Psoas muscle (tissue), 8 donors: ENCODE results near the gene SPDYE4. TPM values are rescaled to one million over a fixed set of nuclear protein-coding genes. Genes with fewer than 3 reads are reported as not detected.

Source experiments
- ATAC-seq, 4 donors: fragments of 200-7000 bp; cut with Tn5 transposase; one replicate each; pipeline ENCODE4 v1.9.1; 2020; ENCODE audit warnings: moderate library complexity in 3 of 4, mild to moderate bottlenecking in 2 of 4
- DNase-seq, 2 donors: peaks; one replicate each; pipeline ENCODE4 v3.0.0-alpha.2; 2020
- H3K27ac ChIP-seq: fragments of 200-600 bp; one replicate; pipeline ENCODE4 v1.8.0; 2022
- H3K27me3 ChIP-seq, 3 donors: fragments of 200-600 bp in 1 of 3; one replicate each; pipeline versions ENCODE4 v1.6.1 to v1.8.0; 2013 to 2022; ENCODE audit warnings: low read length in 2 of 3, mild to moderate bottlenecking in 2 of 3, moderate library complexity in 1 of 3; ENCODE audit not compliant: insufficient read depth in 3 of 3
- H3K36me3 ChIP-seq, 2 donors: fragments of 200-600 bp in 1 of 2; one replicate each; pipeline versions ENCODE4 v1.6.1 to v1.8.0; 2013 to 2022; ENCODE audit warnings: low read depth in 1 of 2, mild to moderate bottlenecking in 1 of 2, moderate library complexity in 1 of 2; ENCODE audit not compliant: insufficient read depth in 1 of 2
- H3K4me1 ChIP-seq: fragments of 200-600 bp; one replicate; pipeline ENCODE4 v1.8.0; 2022
- H3K4me3 ChIP-seq: fragments of 200-600 bp; one replicate; pipeline ENCODE4 v1.8.0; 2022; ENCODE audit warnings: mild to moderate bottlenecking
- H3K9me3 ChIP-seq: fragments of 200-600 bp; one replicate; pipeline ENCODE4 v1.8.0; 2022
- CTCF ChIP-seq: fragments of 200-600 bp; IDR thresholded peaks from one replicate; pipeline ENCODE4 v1.8.0; 2022; ENCODE audit warnings: antibody characterized with exemption
- WGBS, 3 donors: extraction: QIAGEN DNeasy Blood & Tissue Kit; methylation state at CpG; one replicate each; pipeline versions ENCODE4 v1.1.6 to v1.1.7; 2013; 5-methylcytosine and 5-hydroxymethylcytosine counted together
- intact Hi-C, 2 donors: fragments of 100-400 bp; cut with DNase I; formaldehyde crosslinking; loops; one replicate each; pipeline versions ENCODE4 v1.11.0 to v1.14.2; 2022
- polyA plus RNA-seq, 3 donors: library from polyadenylated mRNA; stranded (reverse); fragments of 200-250 nt; gene quantifications; one replicate each; pipeline ENCODE4 v1.2.3, GENCODE V29; 2013
- total RNA-seq, 4 donors: library from RNA; stranded (reverse); fragmentation: NEBNext Ultra II Directional in 2 of 4; extraction: Animal tissue kit (Norgen Biotek cat#: 25700) in 2 of 4; gene quantifications; one replicate each; pipeline versions ENCODE4 v1.2.1 to v1.2.4, GENCODE V29; 2021 to 2023
- donor health status: healthy with polysubstance abuse.
- donor health status: DM: no; HTN: no; CAD: no; lungs with moderate emphysema.
- donor health status: Bipolar disorder and iron deficiency.
- donor health status: healthy.
- donor health status: DM: yes; HTN: yes; CAD: no.
- donor health status: DM: no; HTN: no; CAD: no.
- donor health status: DM: no; HTN: no; CAD: no.
- donor health status: DM: yes; HTN: yes; CAD: no.

SPDYE4 gene
- total and polyA plus RNA-seq, 7 donors, result not detected

GRCh38 chr17:8741771-8742170, 16.6 kb downstream of the SPDYE4 start:
- TF ChIP-seq CTCF, result no peak
- intact Hi-C loops, result loop anchor here in 1 of 2 donors (10.0 kb wide), 1 partner anchor 167 kb away; no protein-coding TSS in a partner anchor
- ATAC-seq (no peak), DNase-seq (no peak)
- Histone ChIP-seq H3K27me3 (peaks cover 0 to 38% (median 9%) of the 10 kb centered on the region in 3 donors), H3K36me3 (no peaks in the 10 kb centered on the region), H3K4me1 (no peaks in the 10 kb centered on the region), H3K9me3 (no peaks in the 10 kb centered on the region), H3K4me3 (no peak overlapping the region), H3K27ac (no peak overlapping the region)
- WGBS, 3 donors, result 61 to 69% (median 66%) methylated on average over 4 of the region's 4 CpGs

GRCh38 chr17:8741366-8741765, 17.0 kb downstream of the SPDYE4 start:
- H3K9me3 ChIP-seq, result no peaks in the 10 kb centered on the region
- no peaks in the 10 kb centered on the region for H3K36me3 ChIP-seq
- 89 to 94% (median 90%) methylated on average over 17 of the region's 17 CpGs for WGBS, 3 donors
- H3K4me3 ChIP-seq, result no peak overlapping the region
- no peak for ATAC-seq
- intact Hi-C loops, result loop anchor here in 1 of 2 donors (10.0 kb wide), 1 partner anchor 167 kb away; no protein-coding TSS in a partner anchor
- no peak for TF ChIP-seq CTCF
- H3K4me1 ChIP-seq, result no peaks in the 10 kb centered on the region
- peaks cover 0 to 40% (median 9%) of the 10 kb centered on the region in 3 donors for H3K27me3 ChIP-seq
- H3K27ac ChIP-seq, result no peak overlapping the region
- DNase-seq, result no peak

- no peaks in the 10 kb centered on the region for H3K4me1 ChIP-seq
- H3K27me3 ChIP-seq, result peaks cover 0 to 32% (median 9%) of the 10 kb centered on the region in 3 donors
- DNase-seq, result no peak
- H3K27ac ChIP-seq, result no peak overlapping the region
- no peak overlapping the region for H3K4me3 ChIP-seq
- H3K9me3 ChIP-seq, result no peaks in the 10 kb centered on the region
- ATAC-seq, result no peak
- TF ChIP-seq CTCF, result no peak
- intact Hi-C loops, result loop anchor here in 1 of 2 donors (10.0 kb wide), 1 partner anchor 166 kb away; no protein-coding TSS in a partner anchor
- WGBS, 3 donors, result 49 to 60% (median 58%) methylated on average over 11 to 12 of the region's 12 CpGs
- no peaks in the 10 kb centered on the region for H3K36me3 ChIP-seq
Observed at GRCh38 chr17:8740486-8740885, 17.9 kb downstream of the SPDYE4 start.

GRCh38 chr17:8739097-8739496, 19.2 kb downstream of the SPDYE4 start:
- Histone ChIP-seq H3K27ac (no peak overlapping the region), H3K4me1 (no peaks in the 10 kb centered on the region), H3K9me3 (no peaks in the 10 kb centered on the region), H3K36me3 (no peaks in the 10 kb centered on the region), H3K4me3 (no peak overlapping the region), H3K27me3 (peaks cover 0 to 29% (median 9%) of the 10 kb centered on the region in 3 donors)
- intact Hi-C loops, result no loop called here
- no peak for DNase-seq
- no peak for ATAC-seq
- 19 to 25% (median 21%) methylated on average over 8 of the region's 8 CpGs for WGBS, 3 donors
- no peak for TF ChIP-seq CTCF

- H3K36me3 ChIP-seq, result no peaks in the 10 kb centered on the region
- no peak for TF ChIP-seq CTCF
- H3K9me3 ChIP-seq, result no peaks in the 10 kb centered on the region
- ATAC-seq (no peak), DNase-seq (no peak)
- H3K27me3 ChIP-seq, result peaks cover 0 to 23% (median 7%) of the 10 kb centered on the region in 3 donors
- no peak overlapping the region for H3K4me3 ChIP-seq
- intact Hi-C loops, result no loop called here
- no peaks in the 10 kb centered on the region for H3K4me1 ChIP-seq
- WGBS, 3 donors, result 55 to 73% (median 66%) methylated on average over 2 of the region's 2 CpGs
- H3K27ac ChIP-seq, result no peak overlapping the region
Observed at GRCh38 chr17:8736796-8737195, 21.6 kb downstream of the SPDYE4 start.
